HG03025 (cell line): ENCODE measurements around the gene MCUB.
"Not testable (repeated sequence)": the region's sequence is repeated elsewhere in the genome, so short reads cannot be mapped to it uniquely, and the experiment has no call there.

Experiments used
- ATAC-seq: cut with Tn5 transposase; IDR thresholded peaks from one replicate; pipeline ENCODE4 v1.9.1; 2021; ENCODE audit warnings: mild to moderate bottlenecking, moderate library complexity; ENCODE audit not compliant: unreplicated experiment, low FRiP score

The MCUB gene

GRCh38 chr4:109559983-109560686, at the start of gene MCUB:
TSS of gene MCUB (plus strand) at chr4:109560246. CDS start at chr4:109560338, 92 bp downstream.
- ATAC-seq: peak; percentile 91

- no peak for ATAC-seq
These were observed 49.4 kb upstream of the MCUB start for GRCh38 chr4:109510687-109511086.

DNA sequence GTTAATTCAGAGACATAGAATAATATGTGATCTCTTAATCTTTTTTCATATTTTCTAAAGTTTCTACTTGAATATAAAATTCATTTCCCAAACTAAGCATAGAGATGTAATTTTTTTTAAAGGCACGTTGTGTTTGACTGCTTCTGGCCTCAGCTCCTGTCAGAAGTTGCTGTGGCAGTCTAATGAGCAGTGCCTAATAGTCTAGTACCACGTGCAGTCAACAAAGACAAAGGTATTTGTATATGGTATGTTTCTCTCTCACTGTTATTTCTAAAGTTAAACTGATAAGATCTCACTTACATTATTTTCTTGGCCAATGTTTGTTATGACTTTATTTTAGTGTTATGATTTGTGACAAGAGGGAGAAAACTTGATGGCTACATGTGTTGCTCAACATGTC, 48.6 kb upstream of the MCUB start:
- ATAC-seq: no peak

GRCh38 chr4:109513368-109513767, 46.7 kb upstream of the MCUB start:
- ATAC-seq: not testable (repeated sequence)

DNA sequence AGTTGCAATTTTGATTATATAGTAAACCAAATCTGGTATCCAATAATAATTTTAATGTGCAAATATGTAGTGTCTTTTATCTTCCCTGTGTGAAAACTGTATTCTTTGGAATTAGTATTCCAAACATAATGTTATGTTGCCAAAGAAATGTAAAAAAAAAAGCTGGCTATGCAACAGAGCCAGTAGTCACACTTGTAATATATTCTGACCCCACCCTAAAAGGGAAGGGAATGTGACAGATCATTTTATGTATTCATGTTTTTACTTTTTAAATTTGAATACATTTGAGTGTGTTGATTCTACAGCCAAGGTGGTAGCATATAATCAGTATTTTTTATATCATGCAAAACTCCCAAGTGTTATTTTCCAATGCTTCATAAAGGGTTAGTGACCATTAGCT, 27.9 kb upstream of the MCUB start:
- ATAC-seq: no peak

DNA sequence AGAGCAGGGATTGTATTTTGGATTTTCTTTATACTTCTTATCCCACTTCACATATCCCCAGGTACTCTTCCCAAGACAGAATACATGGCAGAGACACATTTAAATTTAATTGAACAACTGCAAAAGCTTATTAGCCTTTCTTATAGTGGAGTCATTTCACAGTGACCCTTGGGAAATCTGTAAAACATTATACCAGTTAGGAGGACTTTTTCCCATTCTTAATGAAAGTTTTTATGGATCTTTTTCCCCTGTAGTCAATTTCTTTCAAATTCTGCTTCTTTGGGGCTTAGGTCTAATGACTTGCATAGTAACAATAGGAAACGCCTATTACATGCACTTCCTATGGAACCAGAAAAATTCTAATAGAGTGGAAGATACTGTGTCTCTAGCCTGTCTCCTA, 14.6 kb upstream of the MCUB start:
- no peak for ATAC-seq

- no peak for ATAC-seq
These were observed 12.7 kb upstream of the MCUB start for GRCh38 chr4:109547394-109547793.

- ATAC-seq: no peak
These were observed 11.4 kb upstream of the MCUB start for GRCh38 chr4:109548655-109549054.

- ATAC-seq: no peak
These were observed 7.8 kb upstream of the MCUB start for GRCh38 chr4:109552237-109552636.

DNA sequence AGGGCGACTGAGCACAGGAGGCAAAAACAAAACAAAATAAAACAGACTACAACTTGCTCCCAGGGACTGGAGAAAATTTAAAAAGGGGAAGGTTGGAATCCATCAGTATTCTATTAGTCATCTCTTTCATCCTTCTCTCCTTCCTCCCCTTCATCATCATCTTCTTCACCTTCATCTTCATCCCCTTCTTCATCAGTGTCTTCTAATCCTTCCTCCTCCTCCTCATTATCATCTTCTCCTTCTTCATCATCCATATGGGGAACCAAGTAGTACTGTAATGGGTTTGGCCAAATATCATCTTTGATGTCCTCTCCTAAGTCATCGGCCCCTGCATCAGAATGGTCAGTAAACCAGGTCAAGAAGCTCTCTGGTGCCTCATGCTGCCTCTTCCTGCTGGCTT, 6.9 kb upstream of the MCUB start:
- no peak for ATAC-seq

- ATAC-seq: no peak
These were observed 5.1 kb upstream of the MCUB start for GRCh38 chr4:109554971-109555370.

DNA sequence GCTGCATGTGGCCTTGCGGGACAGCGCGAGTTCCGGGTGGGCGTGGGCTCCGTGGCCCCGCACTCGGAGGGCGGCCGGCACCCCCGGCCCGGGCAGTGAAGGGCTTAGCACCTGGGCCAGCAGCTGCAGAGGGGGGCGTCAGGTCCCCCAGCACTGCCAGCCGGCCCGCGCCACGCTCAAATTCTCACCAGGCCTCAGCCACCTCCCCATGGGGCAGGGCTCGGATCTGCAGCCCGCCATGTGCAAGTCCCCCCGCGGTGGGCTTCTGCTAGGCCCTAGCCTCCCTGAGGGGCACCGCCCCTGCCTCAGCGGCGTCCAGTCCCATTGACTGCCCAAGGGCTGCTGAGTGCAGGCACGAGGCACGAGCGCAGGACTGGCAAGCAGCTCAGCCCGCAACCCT, 2.6 kb upstream of the MCUB start:
- no peak for ATAC-seq

- not testable (repeated sequence) for ATAC-seq
These were observed 2.0 kb upstream of the MCUB start for GRCh38 chr4:109558095-109558494.

DNA sequence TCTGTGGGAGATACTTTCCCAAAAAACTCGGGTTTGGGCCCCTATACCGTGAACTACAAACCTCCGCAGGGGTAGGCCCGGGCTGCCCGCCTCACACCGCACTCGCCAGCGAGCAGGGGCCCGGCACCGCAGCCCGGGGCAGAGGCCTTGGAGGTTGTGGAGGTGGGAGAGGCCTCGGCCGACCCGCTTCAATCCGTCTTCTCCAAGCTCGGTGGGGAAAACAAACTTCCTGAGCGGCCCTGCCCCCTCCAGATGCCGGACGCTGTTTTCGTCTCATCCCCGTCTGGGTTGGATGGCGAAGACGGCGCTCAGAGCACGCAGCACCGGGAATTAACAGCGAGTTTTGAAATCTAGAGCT, 442 bp upstream of the MCUB start:
- peak; percentile 28 for ATAC-seq

- peak; percentile 60 for ATAC-seq
These were observed 828 bp downstream of the MCUB start for GRCh38 chr4:109560687-109561461.

DNA sequence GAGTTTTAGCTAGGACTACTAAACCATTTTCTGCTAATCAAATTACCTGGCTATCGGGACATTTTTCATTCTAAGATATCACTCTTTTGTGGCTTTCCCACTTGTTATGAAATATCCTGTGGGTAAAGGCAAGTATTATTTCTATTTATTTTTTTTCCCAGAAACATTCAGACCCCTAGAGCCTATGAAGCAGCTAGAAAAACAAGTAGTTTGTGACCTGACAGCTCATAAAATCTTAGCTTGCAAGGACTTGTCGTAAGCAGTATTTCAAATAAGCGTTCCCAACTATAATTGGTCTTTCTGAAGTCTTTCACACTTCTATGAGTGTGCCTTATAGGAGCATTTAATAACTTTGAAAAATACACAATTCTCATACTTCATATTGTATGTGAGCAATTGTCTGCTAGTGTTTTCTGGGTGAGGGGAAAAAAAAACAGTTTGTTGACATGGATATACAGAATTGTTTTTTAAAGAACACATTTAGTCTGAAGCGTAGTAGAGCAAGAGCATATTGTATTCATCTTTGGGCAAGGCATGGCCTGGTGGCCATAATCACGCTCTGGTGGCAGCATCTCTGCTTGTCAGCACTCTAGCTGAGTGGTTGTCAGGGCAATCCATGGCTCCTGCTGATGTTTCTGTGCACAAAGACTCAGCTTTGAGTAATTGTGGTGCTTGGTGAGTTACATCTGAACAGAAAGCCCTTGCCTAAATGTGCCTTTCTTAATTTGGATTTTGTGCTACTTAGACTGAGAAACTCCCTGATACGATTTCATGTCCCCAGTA, 2.6 kb downstream of the MCUB start:
- no peak for ATAC-seq

DNA sequence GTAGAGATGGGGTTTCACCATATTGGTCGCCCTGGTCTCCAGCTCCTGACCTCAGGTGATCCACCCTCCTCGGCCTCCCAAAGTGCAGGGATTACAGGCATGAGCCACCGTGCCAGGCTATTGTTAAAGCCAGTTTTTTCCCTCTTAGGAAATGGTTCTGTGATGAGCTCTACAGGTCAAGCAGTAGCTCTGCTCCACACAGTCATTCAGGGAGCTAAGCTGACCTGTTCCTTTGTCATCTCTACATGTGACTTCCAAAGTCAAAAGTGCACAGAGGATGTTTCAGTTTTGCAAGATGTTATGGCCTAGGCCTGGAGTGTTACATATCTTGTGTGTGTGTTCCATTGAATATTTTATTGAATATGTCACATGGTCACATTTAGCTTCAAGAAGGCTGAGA, 11.4 kb downstream of the MCUB start:
- ATAC-seq: no peak

DNA sequence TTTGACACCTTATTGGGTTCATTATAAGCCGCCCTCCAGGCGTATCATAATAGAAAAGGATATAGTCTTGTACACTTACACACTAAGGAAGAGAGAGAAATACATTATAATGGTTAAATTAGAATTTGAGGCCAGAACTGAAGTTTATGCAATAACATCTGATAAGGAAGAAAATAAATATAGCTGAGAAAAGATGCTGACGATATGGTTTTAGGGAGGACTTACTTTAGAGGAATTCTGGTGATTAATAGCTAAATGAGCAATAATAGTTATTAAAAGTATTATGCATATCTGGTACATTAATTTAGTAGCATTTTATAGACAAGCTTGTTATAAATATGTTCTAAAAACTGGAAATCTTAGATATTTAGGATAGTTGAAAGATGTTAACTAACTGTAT, 12.1 kb downstream of the MCUB start:
- ATAC-seq: no peak

DNA sequence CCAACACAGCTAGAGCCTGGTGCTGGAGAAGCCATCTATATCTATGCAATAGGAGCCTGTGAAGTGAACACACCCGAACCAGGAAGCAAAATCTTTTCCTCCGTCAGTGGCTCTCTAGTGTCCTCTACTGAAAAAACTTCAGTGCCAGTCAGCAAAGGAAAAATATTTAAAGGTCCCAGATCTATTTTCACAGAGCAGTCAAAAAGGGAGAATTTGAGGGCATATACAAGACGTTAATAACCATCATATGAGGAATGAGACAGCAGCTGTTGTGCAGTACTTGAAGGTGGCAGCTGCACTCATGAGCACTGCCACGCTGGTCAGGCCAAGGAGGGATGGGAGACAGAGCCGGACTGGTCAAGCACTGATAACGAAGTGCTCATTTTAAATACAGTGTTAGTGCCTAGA, 14.4 kb downstream of the MCUB start:
- ATAC-seq: no peak

DNA sequence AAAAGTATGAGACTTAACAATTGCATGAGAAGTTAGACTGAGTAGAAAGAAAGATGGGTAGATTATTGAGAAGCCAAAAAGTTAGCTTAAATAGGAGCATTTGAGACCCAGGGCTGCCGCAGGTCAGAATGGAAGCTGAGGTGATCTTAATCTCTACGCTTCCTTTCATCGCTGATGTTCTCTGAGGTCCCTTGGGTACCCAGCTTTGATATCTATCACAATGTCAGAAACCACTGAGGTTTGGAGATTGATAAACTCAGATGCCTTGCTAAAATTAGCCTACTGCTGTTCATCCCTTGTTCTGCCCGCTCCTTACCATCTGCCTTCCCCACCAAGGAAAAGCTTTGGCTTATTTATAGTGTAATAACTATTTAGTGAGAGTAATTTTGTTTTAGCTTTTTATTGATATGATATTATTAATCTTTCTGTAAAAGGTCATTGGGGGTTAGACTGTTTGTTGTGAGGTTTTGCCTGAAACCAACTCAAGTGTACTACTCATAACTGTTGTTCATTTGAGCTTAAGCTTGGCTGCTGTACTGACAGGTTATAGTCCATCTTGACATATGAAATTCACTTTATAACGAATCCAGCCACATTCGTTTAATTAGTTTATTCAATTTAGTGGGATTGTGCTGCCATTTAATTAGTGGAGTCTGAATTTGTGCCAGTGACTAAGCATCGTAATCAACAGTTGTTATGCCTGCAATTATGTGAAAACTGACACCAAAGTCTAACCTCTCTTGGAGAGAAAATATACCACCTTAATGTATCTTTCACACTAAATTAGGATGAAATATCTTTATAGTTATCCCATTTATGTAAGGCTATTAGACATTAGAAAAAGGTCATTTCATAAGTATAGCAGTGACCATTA, 15.1 kb downstream of the MCUB start:
- ATAC-seq: no peak
